COLO668 (cell line): ENCODE data around the gene HNF4A.

ENCODE experiments used
- DNase-seq: peaks from one replicate; lab custom pipeline; 2025; ENCODE audit not compliant: unreplicated experiment; lab: John Stamatoyannopoulos, UW

Gene HNF4A

GRCh38 chr20:44355498-44356352, at the start of gene HNF4A:
HNF4A (plus strand) TSS chr20:44355699; CDS start chr20:44355805, 106 bp downstream.
- peak; percentile 72 for DNase-seq

- no peak for DNase-seq
Measured at GRCh38 chr20:44306927-44307326, 48.6 kb upstream of the HNF4A start.

- DNase-seq, result no peak
Measured at GRCh38 chr20:44309763-44310663, 45.5 kb upstream of the HNF4A start.

GRCh38 chr20:44310664-44311639, 44.5 kb upstream of the HNF4A start, which contains the start of gene FITM2:
FITM2 (minus strand) TSS chr20:44311202; CDS start chr20:44311148, 54 bp downstream.
- peak; percentile 99 for DNase-seq

GRCh38 chr20:44314870-44315269, 40.6 kb upstream of the HNF4A start:
- DNase-seq, result no peak

- DNase-seq, result no peak
Measured at GRCh38 chr20:44319839-44320422, 35.6 kb upstream of the HNF4A start.

- no peak for DNase-seq
Measured at GRCh38 chr20:44324343-44324742, 31.2 kb upstream of the HNF4A start.

- DNase-seq, result no peak
Measured at GRCh38 chr20:44326391-44327159, 28.9 kb upstream of the HNF4A start.

GRCh38 chr20:44327748-44328147, 27.8 kb upstream of the HNF4A start:
- DNase-seq, result peak; percentile 72

GRCh38 chr20:44328428-44328827, 27.1 kb upstream of the HNF4A start:
- no peak for DNase-seq

- DNase-seq, result no peak
Measured at GRCh38 chr20:44331201-44331600, 24.3 kb upstream of the HNF4A start.

GRCh38 chr20:44334306-44334705, 21.2 kb upstream of the HNF4A start:
- no peak for DNase-seq

GRCh38 chr20:44334709-44335108, 20.8 kb upstream of the HNF4A start:
- DNase-seq, result no peak

- DNase-seq, result no peak
Measured at GRCh38 chr20:44335675-44336074, 19.8 kb upstream of the HNF4A start.

- no peak for DNase-seq
Measured at GRCh38 chr20:44336086-44336485, 19.4 kb upstream of the HNF4A start.

- DNase-seq, result peak; percentile 75
Measured at GRCh38 chr20:44336725-44337380, 18.6 kb upstream of the HNF4A start, which contains the start of gene R3HDML. R3HDML (plus strand) TSS chr20:44337043; CDS start chr20:44337158, 115 bp downstream.

GRCh38 chr20:44342248-44342647, 13.3 kb upstream of the HNF4A start:
- DNase-seq, result no peak

GRCh38 chr20:44343162-44343675, 12.3 kb upstream of the HNF4A start:
- no peak for DNase-seq

- no peak for DNase-seq
Measured at GRCh38 chr20:44344723-44345122, 10.8 kb upstream of the HNF4A start.
